Chondrocyte (in vitro differentiated cells): ENCODE measurements around the gene RNF125. TPM values are rescaled to one million over a fixed set of nuclear protein-coding genes. Genes with fewer than 3 reads are reported as not detected.

Experiments used
- DNase-seq: peaks from one replicate; pipeline ENCODE4 v3.0.0; 2021; ENCODE audit warnings: mixed read lengths, low spot score
- H3K27ac Mint-ChIP-seq: one replicate; pipeline ENCODE4 v1.8.0; 2021; ENCODE audit warnings: mild to moderate bottlenecking, moderate library complexity, mixed read lengths; ENCODE audit not compliant: unreplicated experiment
- H3K27me3 Mint-ChIP-seq: 2 replicates; pipeline ENCODE4 v1.8.0; 2021; ENCODE audit warnings: low read depth, mixed read lengths
- H3K36me3 Mint-ChIP-seq: 2 replicates; pipeline ENCODE4 v1.8.0; 2021; ENCODE audit warnings: low read depth, mixed read lengths
- H3K4me1 Mint-ChIP-seq: 2 replicates; pipeline ENCODE4 v1.8.0; 2021; ENCODE audit warnings: low read depth, mild to moderate bottlenecking, mixed read lengths
- H3K4me3 Mint-ChIP-seq: one replicate; pipeline ENCODE4 v1.8.0; 2021; ENCODE audit warnings: mild to moderate bottlenecking, moderate library complexity, mixed read lengths; ENCODE audit not compliant: unreplicated experiment
- H3K9me3 Mint-ChIP-seq: 2 replicates; pipeline ENCODE4 v1.8.0; 2021; ENCODE audit warnings: low read depth, mixed read lengths
- CTCF ChIP-seq: fragments of 200-600 bp; sonication (generic); IDR thresholded peaks from 2 replicates; pipeline ENCODE4 v1.5.0; 2021; ENCODE audit warnings: antibody characterized with exemption, mild to moderate bottlenecking, moderate library complexity
- total RNA-seq: library from RNA; stranded (reverse); gene quantifications from 3 replicates; pipeline ENCODE4 v1.2.1, GENCODE V29; 2021

RNF125 gene
- total RNA-seq, 1 donor from 2014 or later, result 0.60 TPM

GRCh38 chr18:32095192-32095899 is 76.7 kb downstream of the RNF125 start:
- H3K9me3 Mint-ChIP-seq, result no peaks in the 10 kb centered on the region
- peaks cover 30% of the 10 kb centered on the region for H3K4me1 Mint-ChIP-seq
- no peak for TF ChIP-seq CTCF
- no peak overlapping the region for H3K4me3 Mint-ChIP-seq
- H3K36me3 Mint-ChIP-seq, result peaks cover 2% of the 10 kb centered on the region
- H3K27ac Mint-ChIP-seq, result no peak overlapping the region
- no peaks in the 10 kb centered on the region for H3K27me3 Mint-ChIP-seq
- DNase-seq, result no peak

GRCh38 chr18:32095900-32096229 is 77.2 kb downstream of the RNF125 start:
- Mint-ChIP-seq H3K4me3 (no peak overlapping the region), H3K9me3 (no peaks in the 10 kb centered on the region), H3K27me3 (no peaks in the 10 kb centered on the region), H3K36me3 (peaks cover 2% of the 10 kb centered on the region), H3K4me1 (peaks cover 30% of the 10 kb centered on the region), H3K27ac (no peak overlapping the region)
- no peak for TF ChIP-seq CTCF
- no peak for DNase-seq

- TF ChIP-seq CTCF, result no peak
- Mint-ChIP-seq H3K9me3 (no peaks in the 10 kb centered on the region), H3K4me3 (no peak overlapping the region), H3K27ac (no peak overlapping the region), H3K27me3 (no peaks in the 10 kb centered on the region), H3K4me1 (peaks cover 26% of the 10 kb centered on the region), H3K36me3 (peaks cover 2% of the 10 kb centered on the region)
- no peak for DNase-seq
Measured at GRCh38 chr18:32096946-32097345, 78.3 kb downstream of the RNF125 start.

GRCh38 chr18:32104516-32104915 is 85.9 kb downstream of the RNF125 start:
- Mint-ChIP-seq H3K9me3 (no peaks in the 10 kb centered on the region), H3K27ac (no peak overlapping the region), H3K4me1 (no peaks in the 10 kb centered on the region), H3K36me3 (no peaks in the 10 kb centered on the region), H3K27me3 (no peaks in the 10 kb centered on the region), H3K4me3 (no peak overlapping the region)
- no peak for DNase-seq
- no peak for TF ChIP-seq CTCF

GRCh38 chr18:32110005-32110404 is 91.4 kb downstream of the RNF125 start:
- H3K36me3 Mint-ChIP-seq, result peaks cover 4% of the 10 kb centered on the region
- peaks cover 14% of the 10 kb centered on the region for H3K4me1 Mint-ChIP-seq

More at GRCh38 chr18:32110005-32110404, 91.4 kb downstream of the RNF125 start:
- no peak for DNase-seq
- TF ChIP-seq CTCF, result no peak
- H3K4me3 Mint-ChIP-seq, result no peak overlapping the region
- H3K27ac Mint-ChIP-seq, result no peak overlapping the region
- H3K27me3 Mint-ChIP-seq, result no peaks in the 10 kb centered on the region
- H3K9me3 Mint-ChIP-seq, result no peaks in the 10 kb centered on the region
